ENCODE measurements around the gene FAAP24. TPM values are rescaled to one million over a fixed set of nuclear protein-coding genes. Genes with fewer than 3 reads are reported as not detected.

FAAP24 gene
- total and polyA plus RNA-seq, 2 experiments from 2014 or later, result 1.6 to 2.9 TPM

DNA sequence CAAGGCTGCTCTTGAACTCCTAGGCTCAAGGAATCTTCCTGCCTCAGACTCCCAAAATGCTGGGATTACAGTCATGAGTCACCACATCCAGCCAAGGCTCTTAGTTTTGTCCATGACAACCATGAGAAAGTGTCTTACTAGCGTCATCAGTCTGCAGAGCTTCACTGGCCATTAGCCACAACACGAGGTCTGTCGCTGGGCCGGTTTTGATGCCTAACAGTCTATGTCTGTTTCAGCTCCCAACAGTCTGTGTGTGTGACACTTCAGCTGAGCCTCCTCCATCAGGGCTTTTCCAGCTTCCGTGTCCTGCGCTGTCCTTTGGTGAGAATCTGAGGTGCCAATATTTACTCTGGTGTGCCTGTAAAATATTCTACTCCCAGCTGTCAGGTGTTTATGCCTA lies 47.8 kb upstream of the FAAP24 start:
- TF ChIP-seq ZNF114 (CRISPR knock-in tag; IDR thresholded peaks at IDR 0.05) (no peak), POLR2AphosphoS5 (IDR thresholded peaks at IDR 0.05; ENCODE audit: low read depth) (no peak), NANOG (IDR thresholded peaks at IDR 0.05; ENCODE audit: borderline replicate concordance) (no peak), STAT1 (IDR thresholded peaks at IDR 0.05; ENCODE audit: unreplicated experiment) (no peak), EZH2 (IDR thresholded peaks at IDR 0.05; ENCODE audit: low read depth, unreplicated experiment) (no peak), JUNB (IDR thresholded peaks at IDR 0.05; ENCODE audit: unreplicated experiment) (no peak), EZH2phosphoT487 (IDR thresholded peaks at IDR 0.05; ENCODE audit: unreplicated experiment) (no peak), CREB1 (CRISPR knock-in tag; IDR thresholded peaks at IDR 0.05; ENCODE audit: low read depth) (no peak), ZNF331 (CRISPR knock-in tag; IDR thresholded peaks at IDR 0.05; ENCODE audit: low read depth) (no peak)
- TF ChIP-seq, protein P1, sequence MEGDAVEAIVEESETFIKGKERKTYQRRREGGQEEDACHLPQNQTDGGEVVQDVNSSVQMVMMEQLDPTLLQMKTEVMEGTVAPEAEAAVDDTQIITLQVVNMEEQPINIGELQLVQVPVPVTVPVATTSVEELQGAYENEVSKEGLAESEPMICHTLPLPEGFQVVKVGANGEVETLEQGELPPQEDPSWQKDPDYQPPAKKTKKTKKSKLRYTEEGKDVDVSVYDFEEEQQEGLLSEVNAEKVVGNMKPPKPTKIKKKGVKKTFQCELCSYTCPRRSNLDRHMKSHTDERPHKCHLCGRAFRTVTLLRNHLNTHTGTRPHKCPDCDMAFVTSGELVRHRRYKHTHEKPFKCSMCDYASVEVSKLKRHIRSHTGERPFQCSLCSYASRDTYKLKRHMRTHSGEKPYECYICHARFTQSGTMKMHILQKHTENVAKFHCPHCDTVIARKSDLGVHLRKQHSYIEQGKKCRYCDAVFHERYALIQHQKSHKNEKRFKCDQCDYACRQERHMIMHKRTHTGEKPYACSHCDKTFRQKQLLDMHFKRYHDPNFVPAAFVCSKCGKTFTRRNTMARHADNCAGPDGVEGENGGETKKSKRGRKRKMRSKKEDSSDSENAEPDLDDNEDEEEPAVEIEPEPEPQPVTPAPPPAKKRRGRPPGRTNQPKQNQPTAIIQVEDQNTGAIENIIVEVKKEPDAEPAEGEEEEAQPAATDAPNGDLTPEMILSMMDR (conservative IDR thresholded peaks at IDR 0.05; ENCODE audit: low read depth in 2 of 2), result no peak
- TF ChIP-seq, protein P2, sequence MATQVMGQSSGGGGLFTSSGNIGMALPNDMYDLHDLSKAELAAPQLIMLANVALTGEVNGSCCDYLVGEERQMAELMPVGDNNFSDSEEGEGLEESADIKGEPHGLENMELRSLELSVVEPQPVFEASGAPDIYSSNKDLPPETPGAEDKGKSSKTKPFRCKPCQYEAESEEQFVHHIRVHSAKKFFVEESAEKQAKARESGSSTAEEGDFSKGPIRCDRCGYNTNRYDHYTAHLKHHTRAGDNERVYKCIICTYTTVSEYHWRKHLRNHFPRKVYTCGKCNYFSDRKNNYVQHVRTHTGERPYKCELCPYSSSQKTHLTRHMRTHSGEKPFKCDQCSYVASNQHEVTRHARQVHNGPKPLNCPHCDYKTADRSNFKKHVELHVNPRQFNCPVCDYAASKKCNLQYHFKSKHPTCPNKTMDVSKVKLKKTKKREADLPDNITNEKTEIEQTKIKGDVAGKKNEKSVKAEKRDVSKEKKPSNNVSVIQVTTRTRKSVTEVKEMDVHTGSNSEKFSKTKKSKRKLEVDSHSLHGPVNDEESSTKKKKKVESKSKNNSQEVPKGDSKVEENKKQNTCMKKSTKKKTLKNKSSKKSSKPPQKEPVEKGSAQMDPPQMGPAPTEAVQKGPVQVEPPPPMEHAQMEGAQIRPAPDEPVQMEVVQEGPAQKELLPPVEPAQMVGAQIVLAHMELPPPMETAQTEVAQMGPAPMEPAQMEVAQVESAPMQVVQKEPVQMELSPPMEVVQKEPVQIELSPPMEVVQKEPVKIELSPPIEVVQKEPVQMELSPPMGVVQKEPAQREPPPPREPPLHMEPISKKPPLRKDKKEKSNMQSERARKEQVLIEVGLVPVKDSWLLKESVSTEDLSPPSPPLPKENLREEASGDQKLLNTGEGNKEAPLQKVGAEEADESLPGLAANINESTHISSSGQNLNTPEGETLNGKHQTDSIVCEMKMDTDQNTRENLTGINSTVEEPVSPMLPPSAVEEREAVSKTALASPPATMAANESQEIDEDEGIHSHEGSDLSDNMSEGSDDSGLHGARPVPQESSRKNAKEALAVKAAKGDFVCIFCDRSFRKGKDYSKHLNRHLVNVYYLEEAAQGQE (IDR thresholded peaks at IDR 0.05; ENCODE audit: unreplicated experiment), result no peak
- TF ChIP-seq, protein P3, sequence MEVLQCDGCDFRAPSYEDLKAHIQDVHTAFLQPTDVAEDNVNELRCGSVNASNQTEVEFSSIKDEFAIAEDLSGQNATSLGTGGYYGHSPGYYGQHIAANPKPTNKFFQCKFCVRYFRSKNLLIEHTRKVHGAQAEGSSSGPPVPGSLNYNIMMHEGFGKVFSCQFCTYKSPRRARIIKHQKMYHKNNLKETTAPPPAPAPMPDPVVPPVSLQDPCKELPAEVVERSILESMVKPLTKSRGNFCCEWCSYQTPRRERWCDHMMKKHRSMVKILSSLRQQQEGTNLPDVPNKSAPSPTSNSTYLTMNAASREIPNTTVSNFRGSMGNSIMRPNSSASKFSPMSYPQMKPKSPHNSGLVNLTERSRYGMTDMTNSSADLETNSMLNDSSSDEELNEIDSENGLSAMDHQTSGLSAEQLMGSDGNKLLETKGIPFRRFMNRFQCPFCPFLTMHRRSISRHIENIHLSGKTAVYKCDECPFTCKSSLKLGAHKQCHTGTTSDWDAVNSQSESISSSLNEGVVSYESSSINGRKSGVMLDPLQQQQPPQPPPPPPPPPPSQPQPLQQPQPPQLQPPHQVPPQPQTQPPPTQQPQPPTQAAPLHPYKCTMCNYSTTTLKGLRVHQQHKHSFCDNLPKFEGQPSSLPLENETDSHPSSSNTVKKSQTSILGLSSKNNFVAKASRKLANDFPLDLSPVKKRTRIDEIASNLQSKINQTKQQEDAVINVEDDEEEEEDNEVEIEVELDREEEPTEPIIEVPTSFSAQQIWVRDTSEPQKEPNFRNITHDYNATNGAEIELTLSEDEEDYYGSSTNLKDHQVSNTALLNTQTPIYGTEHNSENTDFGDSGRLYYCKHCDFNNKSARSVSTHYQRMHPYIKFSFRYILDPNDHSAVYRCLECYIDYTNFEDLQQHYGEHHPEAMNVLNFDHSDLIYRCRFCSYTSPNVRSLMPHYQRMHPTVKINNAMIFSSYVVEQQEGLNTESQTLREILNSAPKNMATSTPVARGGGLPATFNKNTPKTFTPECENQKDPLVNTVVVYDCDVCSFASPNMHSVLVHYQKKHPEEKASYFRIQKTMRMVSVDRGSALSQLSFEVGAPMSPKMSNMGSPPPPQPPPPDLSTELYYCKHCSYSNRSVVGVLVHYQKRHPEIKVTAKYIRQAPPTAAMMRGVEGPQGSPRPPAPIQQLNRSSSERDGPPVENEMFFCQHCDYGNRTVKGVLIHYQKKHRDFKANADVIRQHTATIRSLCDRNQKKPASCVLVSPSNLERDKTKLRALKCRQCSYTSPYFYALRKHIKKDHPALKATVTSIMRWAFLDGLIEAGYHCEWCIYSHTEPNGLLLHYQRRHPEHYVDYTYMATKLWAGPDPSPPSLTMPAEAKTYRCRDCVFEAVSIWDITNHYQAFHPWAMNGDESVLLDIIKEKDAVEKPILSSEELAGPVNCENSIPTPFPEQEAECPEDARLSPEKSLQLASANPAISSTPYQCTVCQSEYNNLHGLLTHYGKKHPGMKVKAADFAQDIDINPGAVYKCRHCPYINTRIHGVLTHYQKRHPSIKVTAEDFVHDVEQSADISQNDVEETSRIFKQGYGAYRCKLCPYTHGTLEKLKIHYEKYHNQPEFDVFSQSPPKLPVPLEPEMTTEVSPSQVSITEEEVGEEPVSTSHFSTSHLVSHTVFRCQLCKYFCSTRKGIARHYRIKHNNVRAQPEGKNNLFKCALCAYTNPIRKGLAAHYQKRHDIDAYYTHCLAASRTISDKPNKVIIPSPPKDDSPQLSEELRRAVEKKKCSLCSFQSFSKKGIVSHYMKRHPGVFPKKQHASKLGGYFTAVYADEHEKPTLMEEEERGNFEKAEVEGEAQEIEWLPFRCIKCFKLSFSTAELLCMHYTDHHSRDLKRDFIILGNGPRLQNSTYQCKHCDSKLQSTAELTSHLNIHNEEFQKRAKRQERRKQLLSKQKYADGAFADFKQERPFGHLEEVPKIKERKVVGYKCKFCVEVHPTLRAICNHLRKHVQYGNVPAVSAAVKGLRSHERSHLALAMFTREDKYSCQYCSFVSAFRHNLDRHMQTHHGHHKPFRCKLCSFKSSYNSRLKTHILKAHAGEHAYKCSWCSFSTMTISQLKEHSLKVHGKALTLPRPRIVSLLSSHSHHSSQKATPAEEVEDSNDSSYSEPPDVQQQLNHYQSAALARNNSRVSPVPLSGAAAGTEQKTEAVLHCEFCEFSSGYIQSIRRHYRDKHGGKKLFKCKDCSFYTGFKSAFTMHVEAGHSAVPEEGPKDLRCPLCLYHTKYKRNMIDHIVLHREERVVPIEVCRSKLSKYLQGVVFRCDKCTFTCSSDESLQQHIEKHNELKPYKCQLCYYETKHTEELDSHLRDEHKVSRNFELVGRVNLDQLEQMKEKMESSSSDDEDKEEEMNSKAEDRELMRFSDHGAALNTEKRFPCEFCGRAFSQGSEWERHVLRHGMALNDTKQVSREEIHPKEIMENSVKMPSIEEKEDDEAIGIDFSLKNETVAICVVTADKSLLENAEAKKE (CRISPR knock-in tag; IDR thresholded peaks at IDR 0.05), result no peak
- TF ChIP-seq, protein P4, sequence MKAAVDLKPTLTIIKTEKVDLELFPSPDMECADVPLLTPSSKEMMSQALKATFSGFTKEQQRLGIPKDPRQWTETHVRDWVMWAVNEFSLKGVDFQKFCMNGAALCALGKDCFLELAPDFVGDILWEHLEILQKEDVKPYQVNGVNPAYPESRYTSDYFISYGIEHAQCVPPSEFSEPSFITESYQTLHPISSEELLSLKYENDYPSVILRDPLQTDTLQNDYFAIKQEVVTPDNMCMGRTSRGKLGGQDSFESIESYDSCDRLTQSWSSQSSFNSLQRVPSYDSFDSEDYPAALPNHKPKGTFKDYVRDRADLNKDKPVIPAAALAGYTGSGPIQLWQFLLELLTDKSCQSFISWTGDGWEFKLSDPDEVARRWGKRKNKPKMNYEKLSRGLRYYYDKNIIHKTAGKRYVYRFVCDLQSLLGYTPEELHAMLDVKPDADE (IDR thresholded peaks at IDR 0.05), result no peak
- H4K20me1 ChIP-seq (replicated peaks; ENCODE audit: insufficient read depth), result no peaks in the 10 kb centered on the region
- H3F3A ChIP-seq (replicated peaks; ENCODE audit: low read depth), result peaks cover under 1% of the 10 kb centered on the region; the same call in 1 of the 2 replicates
- no peaks in the 10 kb centered on the region; the same call in 1 of the 2 replicates for H3K36me3 ChIP-seq (ENCODE audit: insufficient read depth)
- H3K4me3 ChIP-seq, result no peak overlapping the region
- no peak overlapping the region for H2AFZ ChIP-seq
- peaks cover under 1% of the 10 kb centered on the region for H3K4me1 Mint-ChIP-seq
- no peaks in the 10 kb centered on the region for H3K27me3 ChIP-seq (ENCODE audit: insufficient read depth)
- no peak overlapping the region for H3K4me3 Mint-ChIP-seq
- no peak overlapping the region for H3K4me2 ChIP-seq
- H3K27ac Mint-ChIP-seq, result no peak overlapping the region
- ATAC-seq (no peak), DNase-seq (ENCODE audit: low spot score) (no peak)
- no peak overlapping the region for H3K27ac ChIP-seq (ENCODE audit: low read depth)
- peaks cover 21% of the 10 kb centered on the region for H3K36me3 Mint-ChIP-seq (ENCODE audit: low read depth)
- H3K27me3 Mint-ChIP-seq (ENCODE audit: insufficient read depth, low read depth, poor library complexity), result peaks cover 2% of the 10 kb centered on the region
- H3K9me2 ChIP-seq (ENCODE audit: insufficient read depth), result no peaks in the 10 kb centered on the region
- H3K9me3 Mint-ChIP-seq, result peaks cover 4% of the 10 kb centered on the region; the same call in 2 of the 3 replicates
- H3K79me2 ChIP-seq (replicated peaks; ENCODE audit: insufficient read depth), result no peaks in the 10 kb centered on the region
- H3K4me1 ChIP-seq (ENCODE audit: insufficient read depth), result peaks cover 1% of the 10 kb centered on the region; the same call in 1 of the 2 replicates
